Suprapubic skin (tissue), 3 donors: ENCODE results near the gene LRP1B.

Experiments used
- EP300 ChIP-seq: sonication (generic); formaldehyde crosslinking; IDR thresholded peaks from one replicate; pipeline ENCODE4 v1.6.1; 2017; ENCODE audit warnings: antibody characterized with exemption
- POLR2A ChIP-seq, 2 donors: fragments of 450-650 bp; IDR thresholded peaks; one replicate each; pipeline ENCODE4 v1.6.1; 2017; ENCODE audit warnings: antibody characterized with exemption in 2 of 2, mild to moderate bottlenecking in 2 of 2, moderate library complexity in 2 of 2
- TF ChIP-seq, protein P1 (sequence below), 2 donors: fragments of 200-600 bp in 1 of 2; fragments of 450-650 bp in 1 of 2; sonication (generic) in 1 of 2; IDR thresholded peaks; one replicate each; pipeline ENCODE4 v1.5.1; 2016 to 2019; ENCODE audit warnings: antibody characterized with exemption in 2 of 2, mild to moderate bottlenecking in 1 of 2, moderate library complexity in 1 of 2

DNA sequence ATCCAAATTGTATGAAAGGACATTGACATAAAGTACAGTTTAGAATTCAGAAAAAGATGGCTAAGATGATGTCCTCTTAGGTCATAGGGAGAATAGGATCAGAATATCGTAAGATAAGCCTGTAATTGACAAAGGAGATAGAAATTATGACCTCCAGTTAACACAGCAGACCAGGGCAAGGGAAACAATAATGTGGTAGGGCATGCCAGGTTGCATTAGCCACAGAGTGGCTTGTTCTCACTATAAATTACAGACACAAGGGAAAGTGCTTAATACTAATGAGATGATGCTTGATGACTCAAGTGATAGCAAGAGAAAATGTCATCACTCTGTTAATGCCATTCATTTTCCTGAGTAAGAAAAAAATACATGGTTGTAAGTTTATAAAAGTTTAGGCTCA, 48.9 kb upstream of the LRP1B start:
- TF ChIP-seq, protein P1, sequence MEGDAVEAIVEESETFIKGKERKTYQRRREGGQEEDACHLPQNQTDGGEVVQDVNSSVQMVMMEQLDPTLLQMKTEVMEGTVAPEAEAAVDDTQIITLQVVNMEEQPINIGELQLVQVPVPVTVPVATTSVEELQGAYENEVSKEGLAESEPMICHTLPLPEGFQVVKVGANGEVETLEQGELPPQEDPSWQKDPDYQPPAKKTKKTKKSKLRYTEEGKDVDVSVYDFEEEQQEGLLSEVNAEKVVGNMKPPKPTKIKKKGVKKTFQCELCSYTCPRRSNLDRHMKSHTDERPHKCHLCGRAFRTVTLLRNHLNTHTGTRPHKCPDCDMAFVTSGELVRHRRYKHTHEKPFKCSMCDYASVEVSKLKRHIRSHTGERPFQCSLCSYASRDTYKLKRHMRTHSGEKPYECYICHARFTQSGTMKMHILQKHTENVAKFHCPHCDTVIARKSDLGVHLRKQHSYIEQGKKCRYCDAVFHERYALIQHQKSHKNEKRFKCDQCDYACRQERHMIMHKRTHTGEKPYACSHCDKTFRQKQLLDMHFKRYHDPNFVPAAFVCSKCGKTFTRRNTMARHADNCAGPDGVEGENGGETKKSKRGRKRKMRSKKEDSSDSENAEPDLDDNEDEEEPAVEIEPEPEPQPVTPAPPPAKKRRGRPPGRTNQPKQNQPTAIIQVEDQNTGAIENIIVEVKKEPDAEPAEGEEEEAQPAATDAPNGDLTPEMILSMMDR (IDR thresholded peaks at IDR 0.05) = no peak
- TF ChIP-seq POLR2A (IDR thresholded peaks at IDR 0.05) (no peak), EP300 (no peak)
